Panc1 (cell line): Measurements from ENCODE around the gene ZFX. TPM values are rescaled to one million over a fixed set of nuclear protein-coding genes. Genes with fewer than 3 reads are reported as not detected.

Source experiments
- ATAC-seq: fragments of 200-7000 bp; cut with Tn5 transposase; 2 replicates; pipeline ENCODE4 v1.9.1; 2020; ENCODE audit warnings: mild to moderate bottlenecking, moderate library complexity
- BruUV-seq: library from RNA; stranded (reverse); fragments of 400-500 nt; replicated peaks from 2 replicates; lab custom pipeline; 2021; lab: Mats Ljungman, UMichigan
- CTCF ChIA-PET: fragments of 300-600 bp; sonication (Branson Sonifier 250); formaldehyde crosslinking; loops from one replicate; lab custom pipeline; 2022; ENCODE audit warnings: antibody characterized with exemption; lab: Charles Lee
- POLR2A ChIA-PET: fragments of 300-600 bp; sonication (Branson Sonifier 250); formaldehyde crosslinking; loops from one replicate; lab custom pipeline; 2022; ENCODE audit warnings: antibody characterized with exemption; lab: Charles Lee
- DNase-seq: peaks from one replicate; pipeline ENCODE4 v3.0.0-alpha.2; 2010; ENCODE audit warnings: low read depth, low spot score
- H3K27ac ChIP-seq: 2 replicates; pipeline ENCODE4 v1.5.1; 2011; ENCODE audit warnings: mild to moderate bottlenecking, low read length, inconsistent platforms
- H3K27me3 ChIP-seq: fragments of 200-500 bp; sonication (Bioruptor generic); 2 replicates; pipeline ENCODE4 v1.6.0; 2014; ENCODE audit warnings: low read length, inconsistent platforms; ENCODE audit not compliant: control insufficient read depth, insufficient read depth
- H3K36me3 ChIP-seq: fragments of 200-500 bp; sonication (Bioruptor generic); 2 replicates; pipeline ENCODE4 v1.5.1; 2014; ENCODE audit warnings: inconsistent platforms, mild to moderate bottlenecking, low read length, moderate library complexity; ENCODE audit not compliant: control insufficient read depth, insufficient read depth
- H3K4me1 ChIP-seq: 2 replicates; pipeline ENCODE4 v1.5.1; 2011; ENCODE audit warnings: inconsistent platforms, mild to moderate bottlenecking, low read length, moderate library complexity; ENCODE audit not compliant: control insufficient read depth, insufficient read depth
- H3K4me3 ChIP-seq, 2 experiments: 2 replicates each; pipeline ENCODE4 v1.5.1; 2011 to 2012; ENCODE audit warnings: low read depth in 2 of 2, low read length in 2 of 2, mild to moderate bottlenecking in 2 of 2, inconsistent platforms in 1 of 2, moderate library complexity in 1 of 2
- H3K9me3 ChIP-seq: fragments of 200-500 bp; sonication (Bioruptor generic); 2 replicates; pipeline ENCODE4 v1.5.1; 2014; ENCODE audit warnings: low read depth, mild to moderate bottlenecking, inconsistent platforms, low read length, moderate library complexity; ENCODE audit not compliant: control insufficient read depth, insufficient read depth
- CTCF ChIP-seq: fragments of 450-650 bp; IDR thresholded peaks from 2 replicates; pipeline ENCODE4 v1.5.1; 2017; ENCODE audit warnings: mild to moderate bottlenecking
- POLR2AphosphoS5 ChIP-seq: IDR thresholded peaks from 2 replicates; pipeline ENCODE4 v1.6.1; 2012; ENCODE audit warnings: mild to moderate bottlenecking, low read depth, low read length, moderate library complexity
- REST ChIP-seq, 2 experiments: IDR thresholded peaks; 2 replicates each; pipeline ENCODE4 v1.6.1; 2011 to 2012; ENCODE audit warnings: low read depth in 2 of 2, control low read depth in 1 of 2, low read length in 1 of 2, mild to moderate bottlenecking in 1 of 2, moderate library complexity in 1 of 2; ENCODE audit not compliant: insufficient read depth in 1 of 2
- SIN3A ChIP-seq: IDR thresholded peaks from 2 replicates; pipeline ENCODE4 v1.6.1; 2012; ENCODE audit warnings: low read depth, mild to moderate bottlenecking, low read length, moderate library complexity, borderline replicate concordance; ENCODE audit not compliant: insufficient read depth
- TCF7L2 ChIP-seq: IDR thresholded peaks from 2 replicates; pipeline ENCODE4 v1.6.1; 2011; ENCODE audit warnings: mild to moderate bottlenecking, low read depth, low read length, inconsistent platforms
- in situ Hi-C: cut with HindIII; loops from 2 replicates; pipeline ENCODE4 v1.10.0; 2016; ENCODE audit warnings: low sequenced_read_pairs, low pct_unique_long_range_greater_than_20kb
- intact Hi-C: fragments of 100-400 bp; cut with micrococcal nuclease; formaldehyde crosslinking; loops from one replicate; pipeline ENCODE4 v1.10.0; 2022; ENCODE audit not compliant: unreplicated experiment
- total RNA-seq: library from RNA; stranded (reverse); gene quantifications from one replicate; pipeline ENCODE4 v1.2.1, GENCODE V29; 2021; ENCODE audit not compliant: unreplicated experiment

Gene ZFX
- total RNA-seq, 1 experiment from 2014 or later = 38.7 TPM

GRCh38 chrX:24203072-24203808, 53.7 kb downstream of the ZFX start:
- intact Hi-C loops (no loop called here), in situ Hi-C loops (no loop called here)
- H3K36me3 ChIP-seq = peaks cover 4% of the 10 kb centered on the region; the same call in 1 of the 2 replicates
- BruUV-seq = no TSS peak
- TF ChIP-seq REST (IDR thresholded peaks at IDR 0.05; ENCODE audit: insufficient read depth in 1 of 2, low read depth in 2 of 2, low read length in 1 of 2) (no peak), TCF7L2 (no peak), CTCF (no peak)
- H3K4me1 ChIP-seq = 0 out of 2 replicates have a peak, but pooled peaks cover 2% of the 10 kb centered on the region
- H3K27me3 ChIP-seq = no peaks in the 10 kb centered on the region
- ChIA-PET CTCF (no interaction called here), POLR2A (no interaction called here)
- DNase-seq = no peak
- H3K9me3 ChIP-seq = no peaks in the 10 kb centered on the region
- H3K27ac ChIP-seq = no peak overlapping the region
- no peak overlapping the region for H3K4me3 ChIP-seq
- no peak for ATAC-seq

GRCh38 chrX:24204331-24204730, 54.8 kb downstream of the ZFX start:
- no peaks in the 10 kb centered on the region for H3K4me1 ChIP-seq

More at GRCh38 chrX:24204331-24204730, 54.8 kb downstream of the ZFX start:
- Histone ChIP-seq H3K4me3 (no peak overlapping the region), H3K36me3 (peaks cover 7% of the 10 kb centered on the region; the same call in 1 of the 2 replicates), H3K27me3 (no peaks in the 10 kb centered on the region), H3K9me3 (no peaks in the 10 kb centered on the region), H3K27ac (no peak overlapping the region)
- CTCF ChIA-PET = no interaction called here
- BruUV-seq = no TSS peak
- POLR2A ChIA-PET = no interaction called here
- intact Hi-C loops = no loop called here
- ATAC-seq = no peak
- TF ChIP-seq POLR2AphosphoS5 = no peak
- TF ChIP-seq CTCF = no peak
- no peak for TF ChIP-seq SIN3A
- no peak for TF ChIP-seq TCF7L2
- no peak for DNase-seq
- in situ Hi-C loops = no loop called here
